ENCODE measurements around the gene SERPINB6. TPM values are rescaled to one million over a fixed set of nuclear protein-coding genes. Genes with fewer than 3 reads are reported as not detected.

Gene SERPINB6
- total and polyA plus RNA-seq, 2 donors: 23.1 to 84.3 TPM

Other genes starting within 250 kb of the SERPINB6 start
- 0.42 TPM for gene MYLK4, start 220.6 kb downstream of the SERPINB6 start, total RNA-seq
- gene MYLK4, start 220.6 kb downstream of the SERPINB6 start, polyA plus RNA-seq: 0.52 TPM
- 48.3 TPM for gene WRNIP1, start 206.2 kb downstream of the SERPINB6 start, total RNA-seq
- gene WRNIP1, start 206.2 kb downstream of the SERPINB6 start, polyA plus RNA-seq: 85.3 TPM
- gene SERPINB1, start 129.7 kb downstream of the SERPINB6 start, total RNA-seq: 29.9 TPM
- gene SERPINB1, start 129.7 kb downstream of the SERPINB6 start, polyA plus RNA-seq: 120 TPM
- 18.7 TPM for gene SERPINB9, start 68.3 kb downstream of the SERPINB6 start, total RNA-seq
- 29.5 TPM for gene SERPINB9, start 68.3 kb downstream of the SERPINB6 start, polyA plus RNA-seq
- gene NQO2, start 28.3 kb upstream of the SERPINB6 start, total RNA-seq: 16.4 TPM
- gene NQO2, start 28.3 kb upstream of the SERPINB6 start, polyA plus RNA-seq: 21.7 TPM
- 15.5 TPM for gene RIPK1, start 96.9 kb upstream of the SERPINB6 start, total RNA-seq
- gene RIPK1, start 96.9 kb upstream of the SERPINB6 start, polyA plus RNA-seq: 25.2 TPM
- 11.6 TPM for gene BPHL, start 147.1 kb upstream of the SERPINB6 start, total RNA-seq
- 16.8 TPM for gene BPHL, start 147.1 kb upstream of the SERPINB6 start, polyA plus RNA-seq
- 13.7 TPM for gene TUBB2A, start 186.0 kb upstream of the SERPINB6 start, total RNA-seq
- gene TUBB2A, start 186.0 kb upstream of the SERPINB6 start, polyA plus RNA-seq: 19.6 TPM

Measured in thymus (tissue), 2 donors.